Activated naive CD8-positive, alpha-beta T cell treated with anti-CD3 and anti-CD28 coated beads for 36 hours (primary cell): ENCODE results near the gene CEMIP. TPM values are rescaled to one million over a fixed set of nuclear protein-coding genes. Genes with fewer than 3 reads are reported as not detected.

Experiments
- DNase-seq: peaks from one replicate; pipeline ENCODE4 v3.0.0; 2021
- H3K27ac Mint-ChIP-seq: one replicate; pipeline ENCODE4 v1.8.0; 2022; ENCODE audit warnings: mild to moderate bottlenecking, moderate library complexity, mixed read lengths
- H3K27me3 Mint-ChIP-seq: one replicate; pipeline ENCODE4 v1.8.0; 2022; ENCODE audit warnings: mild to moderate bottlenecking, mixed read lengths
- H3K36me3 Mint-ChIP-seq: one replicate; pipeline ENCODE4 v1.8.0; 2021; ENCODE audit warnings: mild to moderate bottlenecking, mixed read lengths
- H3K4me1 Mint-ChIP-seq: one replicate; pipeline ENCODE4 v1.8.0; 2021; ENCODE audit warnings: mixed read lengths
- H3K4me3 Mint-ChIP-seq: one replicate; pipeline ENCODE4 v1.8.0; 2022; ENCODE audit warnings: mild to moderate bottlenecking, moderate library complexity, mixed read lengths
- H3K9me3 Mint-ChIP-seq: one replicate; pipeline ENCODE4 v1.8.0; 2022; ENCODE audit warnings: mixed read lengths
- total RNA-seq, 2 experiments: library from RNA; stranded (reverse); gene quantifications; one replicate each; pipeline ENCODE4 v1.2.3, GENCODE V29; 2021

Gene CEMIP
- total RNA-seq, 2 experiments from 2014 or later: not detected

- no peaks in the 10 kb centered on the region for H3K4me1 Mint-ChIP-seq
- no peak overlapping the region for H3K4me3 Mint-ChIP-seq
- no peak overlapping the region for H3K27ac Mint-ChIP-seq
- no peak for DNase-seq
- peaks cover 7% of the 10 kb centered on the region for H3K27me3 Mint-ChIP-seq
- H3K36me3 Mint-ChIP-seq: no peaks in the 10 kb centered on the region
- H3K9me3 Mint-ChIP-seq: no peaks in the 10 kb centered on the region
Measured at GRCh38 chr15:80835336-80835735, 56.2 kb downstream of the CEMIP start.

- Mint-ChIP-seq H3K27ac (no peak overlapping the region), H3K9me3 (no peaks in the 10 kb centered on the region), H3K4me1 (no peaks in the 10 kb centered on the region), H3K27me3 (peaks cover 7% of the 10 kb centered on the region), H3K4me3 (no peak overlapping the region), H3K36me3 (no peaks in the 10 kb centered on the region)
- no peak for DNase-seq
Measured at GRCh38 chr15:80836223-80836622, 57.1 kb downstream of the CEMIP start.

- no peaks in the 10 kb centered on the region for H3K36me3 Mint-ChIP-seq
- no peaks in the 10 kb centered on the region for H3K9me3 Mint-ChIP-seq
- peaks cover 7% of the 10 kb centered on the region for H3K27me3 Mint-ChIP-seq
- H3K4me1 Mint-ChIP-seq: no peaks in the 10 kb centered on the region
- no peak overlapping the region for H3K27ac Mint-ChIP-seq
- DNase-seq: no peak
- H3K4me3 Mint-ChIP-seq: no peak overlapping the region
Measured at GRCh38 chr15:80837006-80837405, 57.8 kb downstream of the CEMIP start.

- H3K4me3 Mint-ChIP-seq: no peak overlapping the region
- no peak overlapping the region for H3K27ac Mint-ChIP-seq
- DNase-seq: no peak
- H3K36me3 Mint-ChIP-seq: no peaks in the 10 kb centered on the region
- no peaks in the 10 kb centered on the region for H3K4me1 Mint-ChIP-seq
- H3K27me3 Mint-ChIP-seq: peaks cover 7% of the 10 kb centered on the region
- no peaks in the 10 kb centered on the region for H3K9me3 Mint-ChIP-seq
Measured at GRCh38 chr15:80838012-80838411, 58.8 kb downstream of the CEMIP start.

- Mint-ChIP-seq H3K9me3 (no peaks in the 10 kb centered on the region), H3K36me3 (no peaks in the 10 kb centered on the region), H3K4me3 (no peak overlapping the region), H3K27me3 (peaks cover 7% of the 10 kb centered on the region), H3K4me1 (no peaks in the 10 kb centered on the region), H3K27ac (no peak overlapping the region)
- no peak for DNase-seq
Measured at GRCh38 chr15:80838666-80839065, 59.5 kb downstream of the CEMIP start.

- Mint-ChIP-seq H3K4me1 (no peaks in the 10 kb centered on the region), H3K36me3 (no peaks in the 10 kb centered on the region), H3K4me3 (no peak overlapping the region), H3K9me3 (no peaks in the 10 kb centered on the region), H3K27me3 (peaks cover 7% of the 10 kb centered on the region), H3K27ac (no peak overlapping the region)
- DNase-seq: no peak
Measured at GRCh38 chr15:80839764-80840130, 60.6 kb downstream of the CEMIP start.

- no peak overlapping the region for H3K27ac Mint-ChIP-seq
- H3K27me3 Mint-ChIP-seq: peaks cover 7% of the 10 kb centered on the region
- H3K4me1 Mint-ChIP-seq: no peaks in the 10 kb centered on the region
- no peaks in the 10 kb centered on the region for H3K36me3 Mint-ChIP-seq
- DNase-seq: no peak
- H3K4me3 Mint-ChIP-seq: no peak overlapping the region
- H3K9me3 Mint-ChIP-seq: no peaks in the 10 kb centered on the region
Measured at GRCh38 chr15:80840182-80841130, 61.3 kb downstream of the CEMIP start.

GRCh38 chr15:80841541-80841940 is 62.4 kb downstream of the CEMIP start:
- no peaks in the 10 kb centered on the region for H3K9me3 Mint-ChIP-seq
- no peak overlapping the region for H3K27ac Mint-ChIP-seq

GRCh38 chr15:80844011-80844732 is 65.0 kb downstream of the CEMIP start:
- H3K4me3 Mint-ChIP-seq: no peak overlapping the region
- H3K4me1 Mint-ChIP-seq: no peaks in the 10 kb centered on the region
- H3K27me3 Mint-ChIP-seq: peaks cover 7% of the 10 kb centered on the region
- H3K36me3 Mint-ChIP-seq: no peaks in the 10 kb centered on the region
- H3K9me3 Mint-ChIP-seq: no peaks in the 10 kb centered on the region
- no peak for DNase-seq
- H3K27ac Mint-ChIP-seq: no peak overlapping the region

More at GRCh38 chr15:80841541-80841940, 62.4 kb downstream of the CEMIP start:
- Mint-ChIP-seq H3K36me3 (no peaks in the 10 kb centered on the region), H3K4me1 (no peaks in the 10 kb centered on the region), H3K27me3 (peaks cover 7% of the 10 kb centered on the region), H3K4me3 (no peak overlapping the region)
- DNase-seq: no peak

GRCh38 chr15:80846031-80846815 is 67.1 kb downstream of the CEMIP start:
- no peaks in the 10 kb centered on the region for H3K4me1 Mint-ChIP-seq
- no peak overlapping the region for H3K27ac Mint-ChIP-seq
- H3K27me3 Mint-ChIP-seq: no peaks in the 10 kb centered on the region
- no peak overlapping the region for H3K4me3 Mint-ChIP-seq
- H3K36me3 Mint-ChIP-seq: no peaks in the 10 kb centered on the region
- no peaks in the 10 kb centered on the region for H3K9me3 Mint-ChIP-seq
- DNase-seq: no peak

GRCh38 chr15:80849308-80849707 is 70.1 kb downstream of the CEMIP start:
- H3K9me3 Mint-ChIP-seq: no peaks in the 10 kb centered on the region
- H3K36me3 Mint-ChIP-seq: no peaks in the 10 kb centered on the region
- DNase-seq: no peak
- H3K27me3 Mint-ChIP-seq: no peaks in the 10 kb centered on the region
- H3K4me3 Mint-ChIP-seq: no peak overlapping the region
- H3K27ac Mint-ChIP-seq: no peak overlapping the region
- H3K4me1 Mint-ChIP-seq: no peaks in the 10 kb centered on the region

- H3K4me1 Mint-ChIP-seq: no peaks in the 10 kb centered on the region
- no peaks in the 10 kb centered on the region for H3K27me3 Mint-ChIP-seq
Measured at GRCh38 chr15:80850941-80851451, 71.8 kb downstream of the CEMIP start.

GRCh38 chr15:80852676-80853075 is 73.5 kb downstream of the CEMIP start:
- no peaks in the 10 kb centered on the region for H3K9me3 Mint-ChIP-seq
- H3K36me3 Mint-ChIP-seq: no peaks in the 10 kb centered on the region
- H3K4me3 Mint-ChIP-seq: no peak overlapping the region

More at GRCh38 chr15:80850941-80851451, 71.8 kb downstream of the CEMIP start:
- Mint-ChIP-seq H3K4me3 (no peak overlapping the region), H3K27ac (no peak overlapping the region), H3K9me3 (no peaks in the 10 kb centered on the region), H3K36me3 (no peaks in the 10 kb centered on the region)
- no peak for DNase-seq

GRCh38 chr15:80854104-80854503 is 74.9 kb downstream of the CEMIP start:
- no peaks in the 10 kb centered on the region for H3K36me3 Mint-ChIP-seq
- no peaks in the 10 kb centered on the region for H3K9me3 Mint-ChIP-seq
- H3K27ac Mint-ChIP-seq: no peak overlapping the region
- no peak for DNase-seq
- peaks cover 13% of the 10 kb centered on the region for H3K4me1 Mint-ChIP-seq
- H3K27me3 Mint-ChIP-seq: no peaks in the 10 kb centered on the region
- no peak overlapping the region for H3K4me3 Mint-ChIP-seq

More at GRCh38 chr15:80852676-80853075, 73.5 kb downstream of the CEMIP start:
- Mint-ChIP-seq H3K27me3 (no peaks in the 10 kb centered on the region), H3K27ac (no peak overlapping the region), H3K4me1 (peaks cover 13% of the 10 kb centered on the region)
- DNase-seq: no peak

GRCh38 chr15:80855206-80855605 is 76.0 kb downstream of the CEMIP start:
- H3K9me3 Mint-ChIP-seq: no peaks in the 10 kb centered on the region
- H3K4me3 Mint-ChIP-seq: no peak overlapping the region
- no peaks in the 10 kb centered on the region for H3K36me3 Mint-ChIP-seq
- no peak for DNase-seq
- H3K27me3 Mint-ChIP-seq: no peaks in the 10 kb centered on the region
- no peak overlapping the region for H3K27ac Mint-ChIP-seq
- peaks cover 13% of the 10 kb centered on the region for H3K4me1 Mint-ChIP-seq
